Stimulated activated CD4-positive, alpha-beta T cell treated with anti-CD3 and anti-CD28 coated beads, Interleukin-4, amount 100 ng/mL, for 24 hours (primary cell): ENCODE results near the gene SPDYC.
A peak's percentile ranks its signal among the peaks of the same experiment; 100 is the strongest.
"Not testable (repeated sequence)": the region's sequence is repeated elsewhere in the genome, so short reads cannot be mapped to it uniquely, and the experiment has no call there.

Source experiments
- DNase-seq: peaks from one replicate; pipeline ENCODE4 v3.0.0-alpha.2; 2020

SPDYC gene

DNA sequence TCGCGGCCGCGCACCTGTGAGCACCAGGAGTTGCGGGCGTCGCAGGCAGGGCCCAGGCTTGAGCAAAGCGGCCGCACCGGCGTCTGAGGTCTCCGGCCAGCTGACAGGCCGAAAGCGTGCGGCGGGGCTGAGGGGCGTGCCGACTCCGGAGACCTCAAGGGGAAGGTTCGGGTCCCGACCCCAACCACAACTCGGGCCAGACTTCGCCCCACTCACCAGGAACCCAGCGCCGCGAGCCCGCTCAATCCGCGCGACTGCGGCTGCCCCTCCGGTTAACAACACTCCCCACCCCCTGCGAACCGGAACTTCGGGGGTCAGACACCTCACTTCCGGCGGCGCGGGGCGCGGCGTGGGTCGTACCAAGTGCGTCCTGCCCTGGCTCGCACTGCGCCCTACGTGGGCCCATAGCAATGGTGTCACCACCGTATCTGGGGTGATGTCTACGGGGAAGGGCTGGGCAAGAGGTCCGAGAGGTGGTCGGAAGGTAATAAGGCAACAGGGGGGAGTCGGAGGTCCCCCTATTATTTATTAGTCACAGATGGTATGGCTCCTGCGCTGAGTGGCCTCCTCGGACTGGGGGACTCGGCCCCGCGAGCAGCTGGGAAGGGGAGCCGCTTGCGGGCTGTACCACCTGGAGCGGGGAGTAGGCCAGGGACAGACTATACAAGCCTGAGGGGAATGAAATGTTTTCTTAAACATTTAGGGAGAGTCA lies 35.6 kb upstream of the SPDYC start, which contains the start of gene SYVN1:
SYVN1 (minus strand) TSS at position 280 of the 712 bp plus-strand sequence. CDS start 918 bp downstream, outside the sequence.
- peak; percentile 94 for DNase-seq

DNA sequence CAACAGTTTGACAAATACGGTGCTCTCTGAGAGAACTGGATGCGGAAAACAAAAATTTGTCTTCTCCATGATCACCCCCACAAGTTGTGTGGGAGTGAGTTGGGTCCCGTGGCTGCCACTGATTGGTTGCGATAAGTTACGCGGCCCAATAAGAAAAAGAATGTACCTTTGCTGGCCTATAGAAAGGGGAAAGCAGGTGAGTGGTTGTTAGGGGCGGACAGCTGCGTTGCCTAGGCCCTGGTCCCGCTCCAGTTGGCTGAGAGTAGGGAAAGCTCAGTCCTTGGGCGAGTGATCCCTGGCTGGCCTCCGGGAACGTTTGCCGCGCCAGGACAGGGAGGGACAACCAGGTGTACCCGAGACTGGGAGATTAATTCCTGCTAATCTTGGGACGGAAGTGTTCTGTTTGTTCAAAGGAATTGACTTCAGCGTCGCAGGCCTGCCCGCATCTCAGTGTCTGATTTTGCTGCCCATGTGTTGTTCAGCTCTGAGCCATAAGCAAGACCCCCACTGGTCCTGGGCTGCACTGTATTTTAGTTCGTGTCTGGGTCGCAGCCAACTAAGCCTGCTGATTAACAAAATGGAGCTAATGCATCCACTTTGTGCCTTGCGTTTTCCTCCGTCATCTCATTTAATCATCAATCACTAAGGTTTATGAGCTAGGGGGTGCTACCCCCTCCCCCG lies 34.9 kb upstream of the SPDYC start:
- peak; percentile 87 for DNase-seq

DNA sequence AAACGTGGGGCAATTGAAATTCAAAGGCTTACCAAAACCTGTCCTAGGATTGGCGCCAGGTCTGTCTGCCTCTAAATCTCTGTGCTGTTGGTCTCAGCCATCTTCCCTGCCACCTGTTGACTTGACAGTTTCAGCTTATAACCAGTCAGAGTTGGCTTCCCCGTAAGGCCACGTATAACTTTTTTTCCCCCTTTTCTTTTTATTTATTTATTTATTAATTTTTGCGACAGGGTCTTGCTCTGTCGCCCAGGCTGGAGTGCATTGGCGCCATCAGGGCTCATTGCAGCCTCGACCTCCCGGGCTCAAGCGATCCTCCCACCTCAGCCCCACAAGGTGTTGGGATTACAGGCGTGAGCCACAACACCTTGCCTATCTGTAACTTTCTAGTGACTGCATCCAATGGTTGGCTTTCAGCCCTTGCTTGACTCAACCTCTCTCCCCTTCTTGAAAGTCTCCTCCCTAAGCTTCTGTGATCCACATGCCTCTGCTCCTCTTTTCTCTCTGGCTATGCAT lies 34.3 kb upstream of the SPDYC start:
- no peak for DNase-seq

DNA sequence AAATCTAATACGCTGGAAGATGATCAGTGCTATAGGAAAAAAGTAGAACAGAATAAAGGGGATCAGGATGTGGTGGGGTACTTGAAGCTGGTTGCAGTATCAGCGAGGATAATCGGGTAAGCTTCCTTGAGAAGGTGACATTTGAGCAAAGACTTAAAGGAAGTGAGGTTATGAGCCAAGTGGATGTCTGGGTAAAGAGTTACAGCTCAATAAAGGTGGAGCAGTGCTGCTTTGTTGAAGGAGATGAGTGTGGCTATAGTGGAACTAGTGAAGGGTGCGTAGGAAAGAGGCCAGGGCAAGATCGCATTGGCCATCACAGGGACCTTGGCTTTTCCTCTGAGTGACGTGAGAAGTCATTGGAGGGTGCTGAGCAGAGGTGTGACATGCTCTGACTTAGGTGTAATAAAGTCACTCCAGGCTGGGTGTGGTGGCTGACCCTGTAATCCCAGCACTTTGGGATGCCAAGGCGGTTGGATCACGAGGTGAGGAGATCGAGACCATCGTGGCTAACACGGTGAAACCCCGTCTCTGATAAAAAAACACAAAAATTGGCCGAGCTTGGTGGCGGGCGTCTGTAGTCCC lies 33.4 kb upstream of the SPDYC start:
- no peak for DNase-seq

DNA sequence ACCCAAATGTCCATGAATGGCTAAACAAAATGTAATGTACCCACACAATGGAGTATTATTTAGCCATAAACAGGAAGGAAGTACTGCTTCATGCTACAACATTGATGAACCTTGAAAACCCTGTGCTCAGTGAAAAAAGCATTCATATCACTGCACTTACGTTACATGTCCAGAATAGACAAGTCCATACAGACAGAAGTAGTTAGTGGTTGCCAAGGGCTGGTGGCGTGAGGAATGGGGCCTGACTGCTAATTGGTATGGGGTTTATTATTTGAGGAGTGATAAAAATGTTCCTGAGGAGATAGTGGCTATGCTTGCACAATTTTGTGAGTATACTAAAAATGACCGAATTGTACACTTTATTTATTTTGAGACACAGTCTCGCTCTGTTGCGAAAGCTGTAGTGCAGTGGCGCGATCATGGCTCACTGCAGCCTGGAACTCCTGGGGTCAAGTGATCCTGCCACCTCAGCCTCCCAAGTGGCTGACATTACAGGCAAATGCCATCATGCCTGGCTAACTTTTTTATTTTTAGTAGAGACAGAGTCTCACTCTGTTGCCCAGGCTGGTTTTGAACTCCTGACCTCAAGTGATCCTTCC lies 28.0 kb upstream of the SPDYC start:
- DNase-seq: no peak

DNA sequence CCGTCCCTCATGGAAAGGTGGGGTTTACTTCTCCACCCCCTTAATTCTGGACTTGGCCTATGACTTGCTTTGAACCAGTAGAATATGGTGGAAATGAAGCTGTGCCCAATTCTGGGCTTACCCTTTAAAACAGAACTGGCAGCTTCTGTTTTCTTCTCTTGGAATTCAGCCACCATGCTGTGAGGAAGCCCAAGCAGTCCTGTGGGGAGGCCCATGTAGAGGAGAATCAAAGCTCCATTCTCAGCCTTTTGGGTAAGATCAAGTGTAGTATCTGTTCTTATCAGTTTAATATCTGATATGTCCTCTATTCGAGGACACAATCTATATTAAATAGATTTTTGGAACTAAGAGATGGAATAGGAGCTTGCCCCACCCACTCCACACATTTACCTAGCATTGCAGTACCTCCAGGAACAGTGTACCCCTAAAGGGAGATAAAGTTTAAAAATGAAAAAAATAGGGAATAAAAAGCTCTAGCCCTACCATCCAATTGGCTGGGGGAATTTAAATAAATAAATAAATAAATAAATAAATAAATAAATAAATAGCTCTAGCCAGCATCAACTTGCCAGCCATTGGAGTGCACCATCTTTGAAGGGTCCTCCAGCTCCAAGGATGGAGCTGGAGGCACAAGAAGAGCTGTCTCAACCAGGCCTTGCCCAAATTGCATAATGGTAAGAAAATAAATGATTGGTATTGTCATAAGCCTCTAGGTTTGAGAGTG lies 22.5 kb upstream of the SPDYC start:
- no peak for DNase-seq

DNA sequence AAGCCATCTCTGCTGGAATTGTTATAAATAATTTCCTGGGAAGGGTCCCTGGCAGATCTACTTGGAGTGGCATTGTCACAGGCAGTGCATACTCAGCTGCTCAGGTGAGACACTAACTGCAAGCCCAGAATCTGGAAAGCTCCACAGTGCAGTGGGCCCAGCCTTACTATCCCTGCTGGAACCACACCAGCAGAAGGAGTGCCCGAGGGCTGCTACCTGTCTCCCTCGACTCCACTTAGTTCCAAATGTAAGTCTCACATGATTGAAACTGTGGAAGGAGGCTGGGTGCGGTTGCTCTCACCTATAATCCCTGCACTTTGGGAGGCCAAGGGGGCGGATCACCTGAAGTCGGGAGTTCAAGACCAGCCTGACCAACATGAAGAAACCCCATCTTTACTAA lies 21.4 kb upstream of the SPDYC start:
- no peak for DNase-seq

DNA sequence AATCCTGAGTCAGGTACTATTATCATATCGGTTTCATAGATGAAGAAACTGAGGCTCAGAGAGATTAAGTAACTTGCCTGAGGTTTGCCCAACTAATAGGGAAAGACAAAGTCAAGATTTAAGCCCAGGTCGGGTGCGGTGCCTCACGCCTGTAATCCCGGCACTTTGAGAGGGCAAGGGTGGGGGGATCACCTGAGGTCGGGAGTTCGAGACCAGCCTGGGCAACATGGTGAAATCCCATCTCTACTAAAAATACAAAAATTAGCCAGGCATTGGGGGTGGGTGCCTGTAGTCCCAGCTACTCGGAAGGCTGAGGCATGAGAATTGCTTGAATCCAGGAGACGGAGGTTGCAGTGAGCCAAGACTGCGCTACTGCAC lies 19.9 kb upstream of the SPDYC start:
- not testable (repeated sequence) for DNase-seq

DNA sequence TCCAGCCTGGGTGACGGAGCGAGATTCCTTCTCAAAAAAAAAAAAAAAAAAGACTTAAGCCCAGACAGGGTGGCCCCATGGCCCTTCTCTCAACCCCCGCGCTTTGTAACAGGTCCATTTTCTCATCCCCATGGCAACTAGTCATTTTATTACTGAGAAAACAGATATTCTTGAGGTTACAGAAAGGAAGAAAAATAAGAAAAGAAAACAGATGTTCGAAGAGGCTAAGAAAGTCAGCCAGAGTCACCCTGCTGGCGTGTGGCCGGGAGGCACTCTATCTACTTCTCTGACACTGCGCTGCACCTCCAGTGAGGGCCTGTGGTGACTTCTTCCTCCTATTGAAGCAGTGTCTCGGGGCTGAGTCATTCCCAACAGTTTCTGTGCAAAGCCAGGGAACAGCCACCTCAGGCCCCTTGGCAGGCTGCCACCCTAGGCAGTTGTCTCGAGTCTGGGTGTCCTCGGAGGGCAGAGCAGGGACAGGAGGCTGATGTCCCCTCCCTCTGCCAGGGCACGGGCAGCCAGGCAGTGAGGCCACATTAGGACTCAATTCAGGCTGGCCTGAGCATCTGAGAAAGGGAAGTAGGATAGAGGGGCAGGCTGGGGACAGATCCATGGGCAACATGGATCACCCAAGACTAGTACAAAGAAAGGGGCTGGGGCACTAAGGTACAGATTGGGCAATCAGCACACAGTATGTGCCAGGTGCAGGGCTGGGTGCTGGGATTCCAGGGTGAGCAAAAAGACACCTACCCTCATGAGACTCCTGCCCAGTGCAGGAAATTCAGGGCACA lies 19.3 kb upstream of the SPDYC start:
- DNase-seq: no peak

DNA sequence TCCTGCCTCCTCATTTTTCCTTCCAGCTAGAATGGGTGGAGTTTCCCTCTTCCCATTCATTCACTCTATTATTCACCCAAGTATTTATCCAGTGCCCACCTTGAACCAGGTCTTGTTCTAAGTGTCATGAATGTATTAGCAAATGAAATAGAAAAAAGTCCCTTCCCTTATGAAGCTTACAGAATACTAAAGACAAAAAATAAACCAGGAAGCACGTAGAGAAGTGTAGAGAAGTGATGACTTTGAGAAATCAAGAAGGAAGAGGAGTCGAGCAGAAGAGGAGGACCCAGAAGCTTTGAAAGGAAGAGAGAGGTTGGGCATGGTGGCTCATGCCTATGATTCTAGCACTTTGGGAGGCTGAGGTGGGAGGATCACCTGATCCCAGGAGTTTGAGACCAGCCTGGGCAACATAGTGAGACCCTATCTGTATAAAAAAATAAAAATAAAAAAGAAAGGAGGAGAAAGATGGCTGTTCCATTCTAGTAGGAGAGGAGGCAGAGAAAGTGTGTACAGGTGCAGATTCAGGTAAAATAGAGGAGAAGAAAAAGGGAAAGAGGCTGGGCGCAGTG lies 18.6 kb upstream of the SPDYC start:
- DNase-seq: no peak

DNA sequence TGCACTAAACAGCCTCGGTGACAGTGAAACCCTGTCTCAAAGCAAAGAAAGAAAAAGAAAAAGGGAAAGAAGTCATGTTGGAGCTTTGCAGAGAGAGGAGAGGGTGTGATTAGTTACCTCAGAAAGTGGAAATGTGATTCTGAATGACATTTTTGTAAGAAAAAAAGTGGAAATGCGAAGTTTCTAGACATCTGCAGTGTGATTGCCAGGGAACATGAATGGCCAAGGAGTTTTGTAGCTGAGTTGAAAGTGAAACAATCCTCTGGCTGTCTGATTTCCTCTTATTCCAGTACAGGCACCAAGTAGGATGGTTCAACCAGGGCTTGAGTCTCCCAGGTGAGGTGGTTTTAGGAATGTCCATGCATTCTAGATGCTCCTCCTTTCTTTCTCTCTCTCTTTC lies 17.9 kb upstream of the SPDYC start:
- DNase-seq: no peak

DNA sequence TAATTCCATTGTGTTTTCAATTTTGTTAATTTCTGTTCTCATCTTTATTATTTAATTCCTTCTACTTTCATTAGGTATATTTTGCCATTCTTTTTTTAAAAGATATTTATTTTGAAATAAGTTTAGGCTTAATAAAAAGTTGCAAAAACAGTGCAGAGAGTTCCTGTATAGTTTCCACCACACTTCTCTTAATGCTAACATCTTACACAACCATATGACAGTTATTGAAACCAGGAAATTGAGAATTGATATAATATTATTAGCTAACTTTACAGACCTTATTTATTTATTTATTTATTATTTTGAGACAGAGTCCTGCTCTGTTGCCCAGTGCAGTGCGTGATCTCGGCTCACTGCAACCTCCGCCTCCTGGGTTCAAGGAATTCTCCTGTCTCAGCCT lies 13.8 kb upstream of the SPDYC start:
- DNase-seq: no peak

DNA sequence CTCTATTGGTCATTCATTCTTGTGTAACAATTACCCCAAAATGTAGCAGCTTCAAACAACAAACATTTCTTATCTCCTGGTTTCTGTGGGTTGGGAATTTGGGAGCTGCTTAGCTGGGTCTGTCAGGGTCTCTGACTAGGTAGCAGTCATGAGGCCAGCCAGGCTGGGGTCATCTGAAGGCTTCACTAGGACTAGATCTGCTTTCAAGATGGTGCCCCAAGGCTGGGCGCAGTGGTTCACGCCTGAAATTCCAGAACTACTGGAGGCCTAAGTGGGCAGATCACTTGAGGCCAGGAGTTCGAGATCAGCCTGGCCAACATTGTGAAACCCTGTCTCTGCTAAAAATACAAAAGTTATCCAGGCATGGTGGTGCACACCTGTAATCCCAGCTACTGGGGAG lies 13.1 kb upstream of the SPDYC start:
- no peak for DNase-seq

DNA sequence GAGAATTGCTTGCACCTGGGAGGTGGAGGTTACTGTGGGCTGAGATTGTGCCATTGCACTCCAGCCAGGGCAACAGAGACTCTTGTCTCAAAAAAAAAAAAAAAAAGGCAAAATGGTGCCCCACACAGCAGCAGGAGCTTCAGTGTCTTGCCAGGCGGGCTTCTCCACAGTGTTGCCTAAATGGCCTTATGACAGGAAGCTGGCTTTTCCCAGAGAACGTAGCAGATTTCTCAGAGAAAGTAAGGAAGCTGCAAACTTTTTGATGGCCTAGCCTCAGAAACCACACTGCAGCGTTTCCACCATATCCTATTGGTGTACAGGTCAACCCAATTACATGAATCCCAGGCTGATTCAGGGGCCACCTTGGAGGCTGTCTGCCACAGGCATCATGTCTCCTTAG lies 12.7 kb upstream of the SPDYC start:
- no peak for DNase-seq

DNA sequence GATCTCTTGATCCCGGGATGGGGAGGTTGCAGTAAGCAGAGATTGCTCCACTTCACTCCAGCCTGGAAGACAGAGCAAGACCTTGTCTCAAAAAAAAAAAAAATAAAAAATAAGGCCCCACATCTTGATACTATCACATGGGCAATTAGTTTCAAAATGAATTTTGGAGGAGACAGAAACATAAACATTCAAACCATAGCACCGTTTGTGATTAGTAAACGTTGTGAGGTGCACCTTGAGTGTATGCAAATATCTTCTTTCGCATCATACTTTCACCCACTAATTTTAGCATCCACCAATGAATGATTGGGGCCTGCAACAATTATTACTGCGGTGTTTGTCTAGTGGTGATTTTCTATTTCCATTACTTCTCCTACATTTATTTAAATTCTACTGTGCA lies 11.0 kb upstream of the SPDYC start:
- DNase-seq: no peak

DNA sequence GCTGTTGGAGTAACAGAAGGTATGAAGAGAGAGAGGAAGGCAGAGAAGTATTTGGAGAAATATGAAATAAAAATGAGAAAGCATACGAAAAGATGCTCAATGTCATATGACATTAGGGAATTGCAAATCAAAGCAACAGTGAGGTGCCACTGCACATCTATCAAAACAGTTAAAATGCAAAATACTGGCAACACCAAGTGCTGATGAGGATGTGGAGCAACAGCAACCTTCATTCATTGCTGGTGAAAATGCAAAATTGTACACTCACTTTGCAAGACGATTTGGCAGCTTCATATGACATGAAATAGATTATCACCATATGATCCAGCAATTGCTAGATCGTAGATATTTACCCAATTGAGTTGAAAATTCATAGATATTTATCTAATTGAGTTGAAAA lies 9.4 kb upstream of the SPDYC start:
- no peak for DNase-seq

DNA sequence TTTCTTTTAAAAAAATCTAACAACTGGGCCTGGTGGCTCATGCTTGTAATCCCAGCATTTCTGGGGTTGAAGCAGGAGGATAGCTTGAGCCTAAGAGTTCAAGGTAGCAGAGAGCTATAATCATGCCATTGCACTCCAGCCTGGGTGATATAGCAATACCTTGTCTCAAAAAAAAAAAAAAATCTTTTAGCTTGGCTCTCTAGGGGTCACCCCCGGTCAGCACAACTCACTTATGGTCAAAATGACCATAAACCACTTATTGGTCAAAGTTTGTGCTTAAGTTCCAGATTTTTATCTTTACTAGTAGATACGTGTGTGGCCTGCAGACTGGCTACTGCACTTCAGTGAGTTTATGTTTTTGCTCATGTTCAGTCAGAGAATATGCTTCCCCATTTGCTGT lies 6.3 kb upstream of the SPDYC start:
- DNase-seq: no peak

DNA sequence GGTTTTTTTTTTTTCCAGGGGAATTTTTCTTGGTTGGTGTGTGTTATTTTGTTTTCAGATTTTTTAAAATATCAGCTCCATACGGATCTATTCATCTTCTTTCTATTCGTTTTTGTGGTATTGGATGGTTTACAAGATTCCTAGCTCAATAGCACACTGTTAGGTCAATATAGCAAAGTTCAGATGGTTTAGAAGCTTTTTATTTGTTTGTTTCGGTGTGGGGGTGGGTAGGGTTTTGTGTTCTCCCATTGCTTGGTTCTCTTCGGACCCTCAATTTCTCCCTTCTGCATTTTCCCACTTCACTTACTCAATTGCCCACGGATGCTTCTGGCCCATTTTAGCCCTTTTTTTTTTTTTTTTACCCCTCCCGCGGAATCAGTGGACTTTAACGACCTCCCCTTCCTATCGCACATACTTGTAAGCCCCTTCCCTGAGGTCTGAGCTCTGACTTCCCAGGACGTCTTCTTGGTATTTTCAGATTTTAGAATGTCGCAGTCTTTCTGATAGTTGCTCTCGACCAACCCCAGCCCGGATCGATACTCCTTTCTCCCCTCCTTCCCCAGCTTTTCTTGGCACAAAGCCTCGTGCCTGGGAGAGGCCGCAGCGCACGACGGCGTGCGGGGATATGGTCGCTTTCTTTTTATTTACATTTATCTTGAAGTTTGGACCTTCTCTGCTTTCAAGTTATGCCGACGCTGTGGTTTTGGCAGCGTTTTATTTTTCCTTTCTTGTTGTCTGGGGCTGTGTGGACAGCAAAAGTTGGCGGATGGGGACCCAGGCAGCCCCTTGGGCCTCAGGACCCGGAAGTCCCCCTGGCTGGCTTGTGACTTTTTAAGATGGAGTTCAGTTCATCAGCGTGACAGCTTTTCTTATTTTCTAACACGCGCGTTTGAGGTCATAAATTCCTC lies 4.4 kb upstream of the SPDYC start:
- no peak for DNase-seq

DNA sequence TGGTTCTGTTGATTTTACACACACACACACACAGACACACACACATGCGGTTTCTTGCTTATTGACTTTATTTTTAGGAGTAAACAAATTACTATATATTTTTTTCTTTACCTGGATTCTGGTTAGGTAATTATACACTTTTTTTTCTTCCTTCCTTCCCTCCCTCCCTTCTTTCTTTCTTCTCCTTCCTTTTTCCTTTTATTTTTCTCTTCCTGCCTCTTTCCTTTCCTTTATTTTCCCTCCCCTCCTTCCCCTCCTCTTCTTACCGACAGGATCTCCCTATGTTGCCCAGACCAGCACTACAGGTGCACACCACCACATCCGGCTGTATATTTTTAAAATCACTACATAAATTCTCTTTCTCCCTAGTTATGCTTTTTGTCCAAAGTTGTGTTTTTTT lies 3.1 kb upstream of the SPDYC start:
- DNase-seq: no peak

DNA sequence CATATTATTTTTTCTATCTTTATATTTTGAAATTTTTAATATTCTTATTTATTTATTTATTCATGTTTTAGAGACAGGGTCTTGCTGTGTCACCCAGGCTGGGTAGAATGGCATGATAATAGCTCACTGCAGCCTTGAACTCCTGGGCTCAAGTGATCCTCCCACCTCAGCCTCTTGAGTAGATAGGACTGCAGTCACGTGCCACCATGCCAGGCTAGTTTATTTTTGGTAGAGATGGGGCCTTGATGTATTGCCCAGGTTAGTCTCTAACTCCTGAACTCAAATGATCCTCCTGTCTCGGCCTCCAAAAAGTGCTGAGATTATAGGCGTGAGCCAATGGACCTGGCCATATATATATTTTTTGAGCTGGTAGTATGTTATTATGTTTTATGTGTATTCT lies 2.4 kb upstream of the SPDYC start:
- DNase-seq: no peak

DNA sequence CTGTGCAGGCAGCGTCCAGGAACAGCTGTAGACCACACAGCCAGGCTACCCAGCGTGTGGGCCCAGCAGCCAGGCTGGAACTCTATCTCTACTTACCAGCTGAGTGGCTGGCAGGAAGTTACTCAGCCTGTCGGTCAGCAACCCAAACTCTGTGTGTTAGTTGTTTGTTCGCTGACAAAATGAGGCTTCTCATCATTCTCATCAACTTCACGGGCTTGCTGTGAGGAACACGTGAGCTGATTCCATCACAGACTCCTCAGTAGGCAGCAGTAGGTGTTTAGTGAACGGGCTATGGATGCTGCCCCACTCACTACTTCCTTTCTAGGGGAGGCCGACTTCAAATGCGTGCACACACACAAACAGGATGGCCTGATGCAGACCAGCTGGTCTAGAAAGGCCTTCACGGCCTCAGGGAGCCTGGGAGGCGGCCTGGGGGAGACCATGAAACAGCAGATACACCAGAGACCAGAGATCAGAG lies 830 bp upstream of the SPDYC start:
- DNase-seq: no peak
